HFFc6 (cell line): ENCODE measurements around the gene STT3A. TPM values are rescaled to one million over a fixed set of nuclear protein-coding genes. Genes with fewer than 3 reads are reported as not detected.

Source experiments
- DNase-seq: peaks from one replicate; pipeline ENCODE4 v3.0.0-alpha.2; 2018
- H3K27ac Mint-ChIP-seq: 2 replicates; pipeline ENCODE4 v1.8.0; 2020; ENCODE audit warnings: mild to moderate bottlenecking, mixed read lengths
- H3K27me3 Mint-ChIP-seq: 2 replicates; pipeline ENCODE4 v1.8.0; 2021; ENCODE audit warnings: mild to moderate bottlenecking, moderate library complexity, mixed read lengths; ENCODE audit not compliant: insufficient read depth
- H3K36me3 Mint-ChIP-seq: 2 replicates; pipeline ENCODE4 v1.8.0; 2021; ENCODE audit warnings: low read depth, mixed read lengths
- H3K4me1 Mint-ChIP-seq: 2 replicates; pipeline ENCODE4 v1.8.0; 2020; ENCODE audit warnings: low read depth, mixed read lengths
- H3K4me3 Mint-ChIP-seq: 2 replicates; pipeline ENCODE4 v1.8.0; 2020; ENCODE audit warnings: mild to moderate bottlenecking, moderate library complexity, mixed read lengths
- H3K9me3 Mint-ChIP-seq: 2 replicates; pipeline ENCODE4 v1.8.0; 2020; ENCODE audit warnings: mild to moderate bottlenecking, mixed read lengths
- total RNA-seq, 6 experiments: library from RNA; stranded (reverse); fragmentation: NEBNext Ultra II Directional; extraction: Animal tissue kit (Norgen Biotek cat#: 25700); gene quantifications; 2 replicates in 1 of 6; 3 replicates in 5 of 6; pipeline ENCODE4 v1.2.3, GENCODE V29; 2021
- TF ChIP-seq, protein P1 (sequence below): fragments of 200-600 bp; sonication (generic); IDR thresholded peaks from 2 replicates; pipeline ENCODE4 v1.5.0; 2021; ENCODE audit warnings: antibody characterized with exemption, mild to moderate bottlenecking

The STT3A gene
- total RNA-seq, 6 experiments from 2014 or later, result 265 to 280 (median 269) TPM

DNA sequence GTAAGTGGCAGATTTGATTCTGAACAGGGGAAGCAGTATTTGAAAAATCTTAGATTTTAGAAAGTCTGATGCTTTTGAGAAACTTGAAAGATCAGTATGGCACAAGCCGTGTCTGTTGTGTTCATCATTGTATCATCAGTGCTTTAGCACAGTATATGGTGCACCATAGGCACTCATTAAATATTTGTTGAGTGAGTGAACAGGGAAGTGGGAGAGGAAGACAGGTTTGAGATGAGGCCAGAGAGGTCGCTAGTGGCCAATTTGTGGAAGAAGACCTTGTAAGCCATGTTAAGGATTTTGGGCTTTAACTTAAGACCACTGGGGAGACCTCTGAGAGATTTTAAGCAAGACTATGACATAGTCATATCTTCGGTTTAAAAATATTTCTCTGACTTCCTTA is 45.2 kb downstream of the STT3A start:
- DNase-seq, result no peak
- no peaks in the 10 kb centered on the region for H3K9me3 Mint-ChIP-seq
- no peaks in the 10 kb centered on the region for H3K4me1 Mint-ChIP-seq
- H3K27me3 Mint-ChIP-seq, result no peaks in the 10 kb centered on the region
- no peak overlapping the region for H3K4me3 Mint-ChIP-seq
- peaks cover 18% of the 10 kb centered on the region for H3K36me3 Mint-ChIP-seq
- no peak overlapping the region for H3K27ac Mint-ChIP-seq
- TF ChIP-seq, protein P1, sequence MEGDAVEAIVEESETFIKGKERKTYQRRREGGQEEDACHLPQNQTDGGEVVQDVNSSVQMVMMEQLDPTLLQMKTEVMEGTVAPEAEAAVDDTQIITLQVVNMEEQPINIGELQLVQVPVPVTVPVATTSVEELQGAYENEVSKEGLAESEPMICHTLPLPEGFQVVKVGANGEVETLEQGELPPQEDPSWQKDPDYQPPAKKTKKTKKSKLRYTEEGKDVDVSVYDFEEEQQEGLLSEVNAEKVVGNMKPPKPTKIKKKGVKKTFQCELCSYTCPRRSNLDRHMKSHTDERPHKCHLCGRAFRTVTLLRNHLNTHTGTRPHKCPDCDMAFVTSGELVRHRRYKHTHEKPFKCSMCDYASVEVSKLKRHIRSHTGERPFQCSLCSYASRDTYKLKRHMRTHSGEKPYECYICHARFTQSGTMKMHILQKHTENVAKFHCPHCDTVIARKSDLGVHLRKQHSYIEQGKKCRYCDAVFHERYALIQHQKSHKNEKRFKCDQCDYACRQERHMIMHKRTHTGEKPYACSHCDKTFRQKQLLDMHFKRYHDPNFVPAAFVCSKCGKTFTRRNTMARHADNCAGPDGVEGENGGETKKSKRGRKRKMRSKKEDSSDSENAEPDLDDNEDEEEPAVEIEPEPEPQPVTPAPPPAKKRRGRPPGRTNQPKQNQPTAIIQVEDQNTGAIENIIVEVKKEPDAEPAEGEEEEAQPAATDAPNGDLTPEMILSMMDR, result no peak

DNA sequence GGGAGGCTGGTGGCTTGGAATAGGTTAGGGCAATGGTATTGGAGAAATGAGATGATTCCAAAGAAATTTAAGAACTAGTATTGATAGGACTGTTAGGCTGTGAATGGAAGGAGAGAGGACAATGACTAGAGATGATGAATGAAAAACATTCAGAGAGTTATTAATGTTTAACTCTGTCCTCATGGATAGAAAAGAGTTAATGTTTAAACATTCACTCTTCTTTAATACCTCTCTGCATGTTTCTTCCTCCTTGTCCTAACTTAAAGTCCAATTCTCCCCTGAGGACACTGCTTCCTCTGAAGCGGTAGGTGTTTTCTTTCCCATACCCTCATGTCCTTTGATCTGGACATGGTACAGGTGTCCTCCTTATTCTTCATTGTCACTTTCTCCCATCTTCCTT is 45.7 kb downstream of the STT3A start:
- Mint-ChIP-seq H3K27ac (no peak overlapping the region; the same call in 1 of the 2 replicates), H3K4me1 (no peaks in the 10 kb centered on the region), H3K27me3 (no peaks in the 10 kb centered on the region), H3K4me3 (no peak overlapping the region), H3K9me3 (no peaks in the 10 kb centered on the region), H3K36me3 (peaks cover 18% of the 10 kb centered on the region)
- DNase-seq, result no peak
- TF ChIP-seq, protein P1, result no peak

DNA sequence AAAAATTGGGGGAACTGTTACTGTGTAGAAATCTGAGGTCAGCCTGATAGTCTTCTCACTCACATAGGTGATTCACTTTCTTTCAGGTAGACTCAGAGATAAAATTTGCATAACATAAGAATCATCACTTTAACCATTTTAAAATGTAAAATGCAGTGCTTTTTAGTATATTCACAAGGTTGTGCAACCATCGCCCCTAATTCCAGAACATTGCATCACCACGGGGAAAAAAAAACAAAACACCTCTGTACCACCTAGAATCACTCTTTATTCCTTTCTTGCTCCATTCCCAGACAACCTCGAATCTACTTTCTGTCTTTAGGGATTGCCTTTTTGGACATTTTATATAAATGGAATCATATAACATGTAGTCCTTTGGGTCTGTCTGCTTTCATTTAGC is 53.2 kb downstream of the STT3A start:
- H3K36me3 Mint-ChIP-seq, result peaks cover 28% of the 10 kb centered on the region
- no peaks in the 10 kb centered on the region for H3K4me1 Mint-ChIP-seq
- no peak overlapping the region for H3K4me3 Mint-ChIP-seq
- H3K27me3 Mint-ChIP-seq, result peaks cover 1% of the 10 kb centered on the region; the same call in 1 of the 2 replicates
- TF ChIP-seq, protein P1, result no peak
- H3K27ac Mint-ChIP-seq, result no peak overlapping the region
- DNase-seq, result no peak
- H3K9me3 Mint-ChIP-seq, result no peaks in the 10 kb centered on the region

DNA sequence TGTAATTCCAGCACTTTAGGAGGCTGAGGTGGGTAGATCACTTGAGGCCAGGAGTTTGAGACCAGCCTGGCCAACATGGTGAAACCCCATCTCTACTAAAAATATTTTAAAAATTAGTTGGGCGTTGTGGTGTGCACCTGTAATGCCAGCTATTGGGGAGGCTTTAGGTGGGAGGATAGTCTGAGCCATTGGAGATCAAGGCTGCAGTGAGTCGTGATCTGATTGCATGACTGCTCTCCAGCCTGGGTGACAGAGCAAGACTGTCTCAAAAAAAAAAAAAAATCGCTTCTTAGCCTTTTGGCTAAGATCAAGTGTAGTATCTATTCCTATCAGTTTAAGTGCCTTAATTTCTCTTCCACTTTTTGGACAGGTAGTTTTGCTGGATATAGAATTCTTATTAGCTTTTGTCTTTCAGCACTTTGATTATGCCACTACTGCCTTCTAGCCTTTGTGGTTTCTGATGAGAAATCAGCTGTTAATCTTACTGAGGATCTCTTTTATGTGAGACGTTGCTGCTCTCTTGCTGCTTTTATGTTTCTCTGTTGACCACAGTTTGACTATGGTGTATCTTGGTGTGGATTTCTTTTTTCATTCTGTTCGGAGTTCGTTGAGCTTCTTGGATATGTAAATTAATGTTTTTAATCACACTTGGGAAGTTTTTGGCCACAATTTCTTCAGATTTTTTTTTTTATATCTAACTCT is 57.0 kb downstream of the STT3A start:
- Mint-ChIP-seq H3K36me3 (peaks cover 23% of the 10 kb centered on the region), H3K4me1 (no peaks in the 10 kb centered on the region), H3K27me3 (peaks cover 1% of the 10 kb centered on the region; the same call in 1 of the 2 replicates), H3K9me3 (no peaks in the 10 kb centered on the region), H3K4me3 (no peak overlapping the region), H3K27ac (no peak overlapping the region)
- TF ChIP-seq, protein P1, result no peak
- no peak for DNase-seq

DNA sequence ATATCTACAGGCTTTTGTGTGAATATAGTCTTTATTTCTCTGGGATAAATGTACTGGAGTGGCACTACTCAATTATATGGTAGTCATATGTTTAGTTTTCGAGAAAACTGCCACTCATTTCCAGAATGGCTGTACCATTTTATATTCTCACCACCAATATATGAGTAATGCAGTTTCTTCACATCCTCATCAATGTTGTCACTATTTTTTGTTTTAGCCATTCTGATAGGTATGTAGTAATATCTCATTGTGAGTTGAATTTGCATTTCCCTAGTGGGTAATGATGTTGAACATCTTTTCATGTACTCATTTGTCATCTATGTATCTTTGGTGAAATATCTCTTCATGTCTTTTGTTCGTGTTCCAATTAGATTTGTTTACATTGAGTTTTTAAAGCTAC is 70.0 kb downstream of the STT3A start:
- no peak for DNase-seq
- Mint-ChIP-seq H3K9me3 (peaks cover 20% of the 10 kb centered on the region), H3K4me3 (no peak overlapping the region), H3K27ac (no peak overlapping the region), H3K4me1 (no peaks in the 10 kb centered on the region), H3K36me3 (peaks cover 65% of the 10 kb centered on the region), H3K27me3 (no peaks in the 10 kb centered on the region)
- TF ChIP-seq, protein P1, result no peak
